Measurements from ENCODE around the gene ZNF460.

Gene ZNF460

DNA sequence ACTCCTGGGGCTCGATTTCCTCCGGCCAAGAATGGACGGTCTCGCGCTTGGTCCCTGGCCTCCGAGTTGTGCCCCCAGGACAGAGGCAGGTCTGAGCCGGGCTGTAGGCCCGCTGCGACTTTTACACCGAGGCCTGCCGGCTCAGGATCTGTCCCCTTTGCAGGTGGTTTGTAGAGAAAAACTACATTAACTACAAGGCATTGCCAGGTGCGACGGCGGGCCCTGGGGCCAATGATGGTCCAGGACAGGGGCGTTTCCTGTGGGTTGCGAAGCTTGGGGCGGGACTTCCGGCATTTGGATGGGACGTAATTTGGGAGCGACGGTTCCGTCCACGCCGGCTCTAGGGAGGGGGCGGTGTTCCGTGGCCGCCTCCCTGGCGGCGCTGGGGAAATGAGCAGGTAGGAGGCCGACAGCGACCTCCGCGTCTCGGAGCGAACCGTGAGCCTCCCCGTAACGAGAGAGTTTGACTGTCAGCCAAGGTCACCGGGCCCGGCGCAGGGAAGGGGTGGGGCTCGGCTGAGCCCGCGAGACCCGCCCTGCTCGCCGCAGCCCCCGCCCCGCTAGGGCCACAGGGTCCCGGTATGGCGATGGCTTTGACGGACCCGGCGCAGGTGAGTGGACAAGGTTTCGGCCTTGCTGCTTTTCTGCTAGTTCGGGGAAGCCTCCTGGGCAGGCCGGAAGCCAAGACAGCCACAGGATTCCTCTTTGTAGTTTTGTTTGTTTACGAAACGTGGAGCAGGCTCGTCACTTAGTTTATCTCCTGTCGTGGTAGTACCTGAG, 39.8 kb upstream of the ZNF460 start, which contains the start of gene ZNF805:
Gene ZNF805, plus strand, starts transcription at position 322 of the 780 bp plus-strand sequence. Its CDS starts 260 bp downstream, at position 582.
- Histone ChIP-seq H3K36me3 (ENCODE audit: control insufficient read depth, insufficient read depth, low read length) (no peaks in the 10 kb centered on the region), H3K4me3 (ENCODE audit: low read depth, low read length) (peak within 1 kb of the TSS; percentile 98)

DNA sequence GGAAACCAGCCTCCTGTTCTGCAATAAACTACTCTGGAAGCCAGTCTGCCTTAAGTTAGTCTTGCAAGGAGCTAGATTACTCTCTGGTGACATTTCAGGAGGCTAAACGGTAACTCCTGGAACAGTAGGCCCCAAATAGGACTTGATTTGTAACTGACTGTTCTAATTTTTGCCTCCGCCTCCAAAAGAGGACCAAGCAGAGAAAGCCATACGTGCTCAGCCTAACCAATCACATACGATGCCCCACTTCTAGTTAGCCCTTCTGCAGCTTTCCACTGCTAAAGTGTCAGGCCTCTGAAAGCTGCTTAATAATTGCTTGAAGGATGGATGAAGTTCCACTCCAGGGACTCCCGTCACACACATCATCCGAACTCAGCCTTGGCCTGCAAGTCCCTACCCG, 39.1 kb upstream of the ZNF460 start:
- Histone ChIP-seq H3K4me2 (ENCODE audit: low read length) (peak overlapping the region; percentile 73), H3K79me2 (peaks cover 46% of the 10 kb centered on the region), H3K27ac (peak overlapping the region; percentile 86), H3K4me3 (ENCODE audit: low read depth, low read length) (peak overlapping the region; percentile 98), H3K4me1 (peaks cover 7% of the 10 kb centered on the region), H3K27me3 (ENCODE audit: control insufficient read depth, insufficient read depth, low read length) (no peaks in the 10 kb centered on the region), H3K9me3 (ENCODE audit: control insufficient read depth, low read length) (no peaks in the 10 kb centered on the region), H3K9ac (peak overlapping the region; percentile 96), H3K36me3 (ENCODE audit: control insufficient read depth, insufficient read depth, low read length) (no peaks in the 10 kb centered on the region), H2AFZ (peak overlapping the region; percentile 100)
- TF ChIP-seq, protein P1, sequence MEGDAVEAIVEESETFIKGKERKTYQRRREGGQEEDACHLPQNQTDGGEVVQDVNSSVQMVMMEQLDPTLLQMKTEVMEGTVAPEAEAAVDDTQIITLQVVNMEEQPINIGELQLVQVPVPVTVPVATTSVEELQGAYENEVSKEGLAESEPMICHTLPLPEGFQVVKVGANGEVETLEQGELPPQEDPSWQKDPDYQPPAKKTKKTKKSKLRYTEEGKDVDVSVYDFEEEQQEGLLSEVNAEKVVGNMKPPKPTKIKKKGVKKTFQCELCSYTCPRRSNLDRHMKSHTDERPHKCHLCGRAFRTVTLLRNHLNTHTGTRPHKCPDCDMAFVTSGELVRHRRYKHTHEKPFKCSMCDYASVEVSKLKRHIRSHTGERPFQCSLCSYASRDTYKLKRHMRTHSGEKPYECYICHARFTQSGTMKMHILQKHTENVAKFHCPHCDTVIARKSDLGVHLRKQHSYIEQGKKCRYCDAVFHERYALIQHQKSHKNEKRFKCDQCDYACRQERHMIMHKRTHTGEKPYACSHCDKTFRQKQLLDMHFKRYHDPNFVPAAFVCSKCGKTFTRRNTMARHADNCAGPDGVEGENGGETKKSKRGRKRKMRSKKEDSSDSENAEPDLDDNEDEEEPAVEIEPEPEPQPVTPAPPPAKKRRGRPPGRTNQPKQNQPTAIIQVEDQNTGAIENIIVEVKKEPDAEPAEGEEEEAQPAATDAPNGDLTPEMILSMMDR (IDR thresholded peaks at IDR 0.05) = no peak

More for the DNA sequence above, 39.8 kb upstream of the ZNF460 start, which contains the start of gene ZNF805:
- Histone ChIP-seq H3K9me3 (ENCODE audit: control insufficient read depth, low read length) (no peaks in the 10 kb centered on the region), H3K27me3 (ENCODE audit: control insufficient read depth, insufficient read depth, low read length) (no peaks in the 10 kb centered on the region), H3K79me2 (peaks cover 41% of the 10 kb centered on the region), H3K27ac (peak within 1 kb of the TSS; percentile 86), H3K4me2 (ENCODE audit: low read length) (peak within 1 kb of the TSS; percentile 73), H3K4me1 (peaks cover 7% of the 10 kb centered on the region), H3K9ac (peak within 1 kb of the TSS; percentile 96), H2AFZ (peak within 1 kb of the TSS; percentile 100)
- TF ChIP-seq, protein P1 (IDR thresholded peaks at IDR 0.05) = no peak

DNA sequence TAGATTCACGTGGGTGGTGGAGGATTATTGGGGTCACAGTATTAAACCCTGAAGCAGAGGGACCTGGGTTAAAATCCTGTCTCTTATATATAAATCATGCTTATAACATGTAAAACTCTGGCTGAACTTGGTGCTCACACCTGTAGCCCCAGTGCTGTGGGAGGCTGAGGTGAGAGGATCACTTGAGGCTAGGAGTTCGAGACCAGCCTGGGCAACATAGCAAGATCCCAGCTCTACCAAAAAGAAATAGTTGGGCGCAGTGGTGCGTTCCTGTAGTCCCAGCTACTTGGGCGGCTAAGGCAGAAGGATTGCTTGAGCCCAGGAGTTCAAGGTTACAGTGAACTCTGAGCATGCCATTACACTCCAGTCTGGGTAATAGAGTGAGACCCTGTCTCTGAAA, 37.5 kb upstream of the ZNF460 start:
- Histone ChIP-seq H3K27me3 (ENCODE audit: control insufficient read depth, insufficient read depth, low read length) (no peaks in the 10 kb centered on the region), H2AFZ (no peak overlapping the region), H3K9ac (no peak overlapping the region), H3K4me2 (ENCODE audit: low read length) (no peak overlapping the region), H3K4me3 (ENCODE audit: low read depth, low read length) (no peak overlapping the region), H3K4me1 (peaks cover 7% of the 10 kb centered on the region), H3K36me3 (ENCODE audit: control insufficient read depth, insufficient read depth, low read length) (no peaks in the 10 kb centered on the region), H3K79me2 (peaks cover 54% of the 10 kb centered on the region), H3K9me3 (ENCODE audit: control insufficient read depth, low read length) (no peaks in the 10 kb centered on the region), H3K27ac (no peak overlapping the region)
- TF ChIP-seq, protein P1 (IDR thresholded peaks at IDR 0.05) = no peak

DNA sequence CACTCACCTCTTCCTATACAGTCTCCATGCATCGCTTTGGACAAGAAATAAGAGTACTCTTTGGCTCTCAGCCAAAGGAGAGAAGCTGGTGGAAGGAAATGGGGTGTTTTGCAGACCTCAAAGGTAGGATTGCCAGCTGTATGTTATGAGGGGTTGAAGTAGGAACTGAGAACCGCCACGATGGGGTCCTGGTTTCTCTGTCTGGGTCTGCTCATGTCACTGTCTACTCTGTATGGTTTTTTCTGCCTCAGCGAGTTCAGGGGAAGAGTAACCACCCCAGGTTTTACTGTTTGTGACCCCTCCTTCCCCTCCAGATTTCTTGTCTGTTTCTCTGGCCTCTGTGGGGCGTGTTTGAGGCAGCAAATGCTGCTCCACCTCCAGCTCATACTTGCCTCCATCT, 35.8 kb upstream of the ZNF460 start:
- Histone ChIP-seq H3K4me2 (ENCODE audit: low read length) (no peak overlapping the region), H3K27me3 (ENCODE audit: control insufficient read depth, insufficient read depth, low read length) (no peaks in the 10 kb centered on the region), H3K79me2 (peaks cover 60% of the 10 kb centered on the region), H3K36me3 (ENCODE audit: control insufficient read depth, insufficient read depth, low read length) (no peaks in the 10 kb centered on the region), H3K4me3 (ENCODE audit: low read depth, low read length) (no peak overlapping the region), H3K4me1 (peaks cover 7% of the 10 kb centered on the region), H2AFZ (no peak overlapping the region), H3K27ac (no peak overlapping the region), H3K9ac (no peak overlapping the region), H3K9me3 (ENCODE audit: control insufficient read depth, low read length) (no peaks in the 10 kb centered on the region)
- TF ChIP-seq, protein P1 (IDR thresholded peaks at IDR 0.05) = no peak
